HEK293T (cell line): ENCODE measurements around the gene DNASE1L2.

ENCODE experiments used
- ARNT ChIP-seq: fragments of 450-650 bp; IDR thresholded peaks from 2 replicates; pipeline ENCODE4 v1.6.1; 2017; ENCODE audit warnings: mild to moderate bottlenecking
- ELF4 ChIP-seq: fragments of 450-650 bp; IDR thresholded peaks from 2 replicates; pipeline ENCODE4 v1.6.1; 2017; ENCODE audit warnings: antibody characterized with exemption
- FOXM1 ChIP-seq: fragments of 450-650 bp; IDR thresholded peaks from 2 replicates; pipeline ENCODE4 v1.6.1; 2017; ENCODE audit warnings: mild to moderate bottlenecking, borderline replicate concordance
- HDGF ChIP-seq: fragments of 450-650 bp; IDR thresholded peaks from 2 replicates; pipeline ENCODE4 v1.6.1; 2017; ENCODE audit warnings: antibody characterized with exemption, borderline replicate concordance
- SP1 ChIP-seq: fragments of 450-650 bp; IDR thresholded peaks from 2 replicates; pipeline ENCODE4 v1.6.1; 2017
- SUZ12 ChIP-seq: fragments of 450-650 bp; IDR thresholded peaks from 2 replicates; pipeline ENCODE4 v1.6.1; 2016; ENCODE audit warnings: mild to moderate bottlenecking
- TARDBP ChIP-seq: fragments of 450-650 bp; IDR thresholded peaks from 2 replicates; pipeline ENCODE4 v1.6.1; 2016
- ZNF384 ChIP-seq: fragments of 450-650 bp; IDR thresholded peaks from 2 replicates; pipeline ENCODE4 v1.6.1; 2016

DNA sequence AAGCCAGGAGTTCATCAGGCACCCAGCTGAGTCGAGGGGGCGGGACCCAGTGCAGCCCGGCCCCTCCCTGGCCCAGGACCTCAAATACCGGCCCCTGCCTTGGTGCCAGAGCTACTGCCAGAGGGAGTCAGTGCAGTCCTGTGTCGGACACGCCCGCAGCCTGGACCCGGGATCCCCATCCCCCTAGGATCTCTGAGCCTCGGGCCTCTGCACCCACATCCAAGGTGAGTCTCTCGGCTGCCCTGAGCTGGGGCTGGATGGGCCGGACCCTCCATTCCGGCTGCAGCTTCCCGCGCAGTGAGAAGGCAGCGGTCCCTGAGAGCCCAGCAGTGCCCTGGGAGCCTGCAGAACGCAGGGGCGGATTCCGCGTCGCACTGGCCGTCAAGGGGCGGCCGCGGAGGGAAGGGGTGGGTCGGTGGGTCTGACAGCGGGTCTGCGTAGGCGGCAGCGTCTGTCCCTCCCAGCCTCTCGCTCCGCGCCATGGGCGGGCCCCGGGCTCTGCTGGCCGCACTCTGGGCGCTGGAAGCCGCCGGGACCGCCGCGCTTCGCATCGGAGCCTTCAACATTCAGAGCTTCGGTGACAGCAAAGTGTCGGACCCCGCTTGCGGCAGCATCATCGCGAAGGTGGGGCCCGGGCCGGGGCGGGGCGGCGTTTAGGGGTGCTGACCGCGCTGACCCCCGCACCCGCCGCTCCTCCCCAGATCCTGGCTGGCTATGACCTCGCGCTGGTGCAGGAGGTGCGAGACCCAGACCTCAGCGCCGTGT, at the start of gene DNASE1L2:
- TF ChIP-seq FOXM1 (no peak), ARNT (no peak), TARDBP (no peak), SP1 (no peak), SUZ12 (no peak), ZNF384 (no peak), HDGF (no peak), ELF4 (no peak)
